ENCODE data around the gene NTM.
"Not testable (repeated sequence)": the region's sequence is repeated elsewhere in the genome, so short reads cannot be mapped to it uniquely, and the experiment has no call there.

Gene NTM

GRCh38 chr11:131370090-131370751, at the start of gene NTM:
NTM (plus strand) TSS chr11:131370615.
- no peak for DNase-seq

- no peak for DNase-seq
Measured at GRCh38 chr11:131324921-131325570, 45.4 kb upstream of the NTM start.

- no peak for DNase-seq
Measured at GRCh38 chr11:131326829-131327228, 43.6 kb upstream of the NTM start.

- no peak for DNase-seq
Measured at GRCh38 chr11:131327421-131327820, 43.0 kb upstream of the NTM start.

GRCh38 chr11:131328843-131329242, 41.6 kb upstream of the NTM start:
- no peak for DNase-seq

GRCh38 chr11:131331010-131331409, 39.4 kb upstream of the NTM start:
- DNase-seq = no peak

- DNase-seq = no peak
Measured at GRCh38 chr11:131331546-131331945, 38.9 kb upstream of the NTM start.

GRCh38 chr11:131334601-131335000, 35.8 kb upstream of the NTM start:
- no peak for DNase-seq

- not testable (repeated sequence) for DNase-seq
Measured at GRCh38 chr11:131341900-131342299, 28.5 kb upstream of the NTM start.

GRCh38 chr11:131342442-131342841, 28.0 kb upstream of the NTM start:
- not testable (repeated sequence) for DNase-seq

GRCh38 chr11:131345406-131345805, 25.0 kb upstream of the NTM start:
- no peak for DNase-seq

GRCh38 chr11:131349368-131350086, 20.9 kb upstream of the NTM start:
- no peak for DNase-seq

- no peak for DNase-seq
Measured at GRCh38 chr11:131350872-131351271, 19.5 kb upstream of the NTM start.

- DNase-seq = no peak
Measured at GRCh38 chr11:131351848-131352247, 18.6 kb upstream of the NTM start.

- DNase-seq = no peak
Measured at GRCh38 chr11:131353766-131354165, 16.6 kb upstream of the NTM start.

GRCh38 chr11:131354251-131354701, 16.1 kb upstream of the NTM start:
- no peak for DNase-seq

GRCh38 chr11:131356206-131356605, 14.2 kb upstream of the NTM start:
- DNase-seq = no peak

- no peak for DNase-seq
Measured at GRCh38 chr11:131365329-131365930, 5.0 kb upstream of the NTM start.

GRCh38 chr11:131370901-131371790, 731 bp downstream of the NTM start:
- no peak for DNase-seq

- DNase-seq = no peak
Measured at GRCh38 chr11:131371791-131372104, 1.3 kb downstream of the NTM start.

- no peak for DNase-seq
Measured at GRCh38 chr11:131372234-131372962, 2.0 kb downstream of the NTM start.
